ENCODE results near the gene ONECUT3.
A peak's percentile ranks its signal among the peaks of the same experiment; 100 is the strongest.

The ONECUT3 gene

DNA sequence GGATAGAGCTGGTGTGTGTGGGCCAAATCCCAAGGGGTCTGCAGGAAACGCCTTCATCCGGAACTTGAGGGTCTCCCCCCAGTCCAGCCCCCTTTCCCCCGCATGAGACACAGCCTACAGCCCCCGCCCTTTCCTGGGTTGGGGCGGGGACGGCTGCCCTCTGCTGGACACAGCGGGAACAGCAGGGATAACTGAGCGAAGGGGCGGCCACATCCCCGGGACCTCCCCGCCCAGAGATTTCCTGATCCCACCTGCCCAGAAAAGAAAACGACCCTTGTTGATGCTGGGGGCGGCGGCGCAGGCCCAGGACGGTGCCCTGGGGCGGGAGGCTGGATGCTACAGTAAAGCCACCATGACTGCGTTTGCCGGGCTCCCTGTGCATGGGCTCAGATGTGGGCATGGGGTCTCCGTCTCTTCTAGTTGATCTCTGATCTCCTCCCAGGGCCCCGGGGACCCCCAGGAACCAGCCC is 14.2 kb downstream of the ONECUT3 start:
- FAIRE-seq (no peak), DNase-seq (ENCODE audit: low spot score) (peak; percentile 63)

DNA sequence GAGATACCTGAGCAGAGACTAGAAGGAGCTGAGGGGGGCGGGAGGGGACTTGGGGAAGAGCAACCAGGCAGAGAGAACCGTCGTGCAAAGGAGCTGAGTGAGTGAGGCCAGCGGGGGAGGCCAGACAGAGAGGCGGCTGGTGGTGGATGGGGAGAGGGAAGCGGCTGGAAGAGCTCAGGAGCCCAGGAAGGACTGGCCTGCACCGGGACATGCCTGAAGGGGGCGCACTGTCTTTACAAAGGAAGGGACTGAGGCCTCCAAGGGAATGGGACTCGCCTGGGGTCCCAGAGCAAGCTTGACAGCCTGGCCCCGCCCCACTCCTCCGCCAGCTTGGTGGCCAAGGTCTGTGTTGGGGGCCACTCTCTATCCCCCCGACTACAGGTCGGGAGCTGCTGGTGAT is 14.9 kb downstream of the ONECUT3 start:
- DNase-seq (ENCODE audit: low spot score) (no peak), FAIRE-seq (no peak)

DNA sequence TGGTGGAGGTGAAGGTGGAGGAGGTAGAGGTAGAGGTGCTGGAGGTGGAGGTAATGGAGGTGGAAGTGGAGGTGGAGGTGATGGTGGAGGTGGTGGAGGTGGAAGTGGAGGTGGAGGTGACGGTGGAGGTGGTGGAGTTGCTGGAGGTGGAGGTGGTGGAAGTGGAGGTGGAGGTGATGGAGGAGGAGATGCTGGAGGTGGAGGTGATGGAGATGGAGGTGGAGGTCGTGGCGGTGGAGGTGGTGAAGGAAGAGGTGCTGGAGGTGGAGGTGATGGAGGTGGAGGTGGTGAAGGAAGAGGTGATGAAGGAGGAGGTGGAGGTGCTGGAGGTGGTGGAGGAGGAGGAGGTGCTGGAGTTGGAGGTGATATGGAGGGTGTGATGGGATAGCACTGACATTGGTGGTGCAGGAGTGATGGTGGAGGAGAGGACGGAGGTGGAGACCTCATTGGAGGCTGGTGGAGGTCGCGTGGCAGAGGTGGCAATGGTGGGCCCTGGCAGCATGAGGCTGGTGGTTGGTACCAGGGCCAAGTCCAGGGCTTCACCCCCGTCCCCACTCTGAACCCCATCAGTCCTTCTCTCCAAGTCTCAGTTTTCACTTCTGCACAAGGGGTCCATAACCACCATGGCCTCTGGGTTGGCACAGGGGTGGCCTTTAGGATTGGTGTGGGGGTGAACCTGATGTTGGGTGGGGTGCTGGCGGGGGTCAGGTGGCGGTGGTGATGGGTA is 15.8 kb downstream of the ONECUT3 start:
- peak; percentile 68 for FAIRE-seq
- DNase-seq (ENCODE audit: low spot score): no peak

DNA sequence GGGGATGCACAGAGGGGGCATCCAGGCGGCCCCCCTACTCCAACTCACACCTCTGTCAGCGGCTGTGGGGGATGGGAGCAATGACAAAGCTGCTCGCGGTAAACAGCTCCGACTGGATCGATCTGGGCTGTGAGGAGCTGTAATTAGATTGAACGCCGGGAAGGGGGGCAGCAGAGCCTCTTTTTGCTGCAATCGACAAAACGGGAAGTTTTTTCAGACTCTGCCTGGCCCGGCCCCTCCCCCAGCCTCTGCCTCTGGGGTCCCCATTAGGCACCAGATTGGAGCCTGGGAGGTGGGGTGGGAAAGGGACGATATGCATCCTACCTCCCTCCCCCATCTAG is 16.3 kb downstream of the ONECUT3 start:
- FAIRE-seq (no peak), DNase-seq (ENCODE audit: low spot score) (no peak)

DNA sequence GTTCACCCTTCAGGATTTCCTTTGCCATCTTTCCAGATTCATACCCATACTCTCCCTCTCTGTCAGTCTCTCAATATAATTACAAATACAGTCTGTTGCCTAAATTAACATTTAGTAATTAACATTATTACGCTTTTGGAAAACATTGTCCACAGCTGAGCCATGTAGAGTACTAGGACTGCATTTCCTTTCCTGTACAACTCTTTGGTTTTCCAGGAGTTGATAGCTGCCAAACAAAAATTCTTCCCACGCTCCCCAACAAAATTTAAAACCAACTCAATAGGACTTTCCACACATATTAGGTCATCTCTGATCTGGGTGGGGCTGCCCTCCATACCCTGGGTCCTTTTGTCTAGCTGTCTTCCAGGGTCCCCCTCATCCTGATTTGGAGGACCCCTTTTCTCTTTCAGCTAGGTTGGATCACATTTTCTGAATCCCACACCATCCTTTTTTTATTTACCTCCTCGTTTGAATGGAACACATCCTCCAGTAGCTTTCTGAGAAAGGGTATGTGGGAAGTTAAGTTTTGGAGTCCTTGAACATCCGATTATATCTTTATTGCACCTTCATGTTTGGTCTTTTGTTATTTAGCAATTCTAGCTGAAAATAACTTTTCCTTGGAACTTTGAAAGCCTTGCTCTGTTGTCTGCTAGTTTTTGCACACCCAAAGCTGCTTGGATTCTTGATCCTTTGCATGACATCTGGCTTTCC is 17.7 kb downstream of the ONECUT3 start:
- DNase-seq (ENCODE audit: low spot score) (no peak), FAIRE-seq (no peak)

DNA sequence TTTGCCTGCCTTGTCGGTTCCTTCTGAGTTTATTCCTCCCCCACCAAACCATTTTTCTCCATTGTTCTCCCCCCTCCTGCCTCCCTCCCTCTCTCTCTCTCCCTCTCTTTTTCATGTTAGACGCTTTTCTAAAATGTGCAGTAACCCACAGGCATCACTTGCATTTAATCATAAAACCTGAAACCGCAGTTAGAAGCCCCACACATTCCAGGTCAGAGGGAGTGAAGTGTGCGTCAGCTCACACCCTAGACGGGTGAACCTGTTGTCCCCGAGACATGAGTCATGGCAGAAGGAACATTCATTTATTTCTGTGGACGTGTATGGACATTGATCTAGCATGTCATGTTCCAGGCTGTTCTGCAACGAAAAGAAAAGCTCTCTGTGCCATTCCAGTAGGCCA is 19.9 kb downstream of the ONECUT3 start:
- FAIRE-seq (peak; percentile 71), DNase-seq (ENCODE audit: low spot score) (peak; percentile 84)

DNA sequence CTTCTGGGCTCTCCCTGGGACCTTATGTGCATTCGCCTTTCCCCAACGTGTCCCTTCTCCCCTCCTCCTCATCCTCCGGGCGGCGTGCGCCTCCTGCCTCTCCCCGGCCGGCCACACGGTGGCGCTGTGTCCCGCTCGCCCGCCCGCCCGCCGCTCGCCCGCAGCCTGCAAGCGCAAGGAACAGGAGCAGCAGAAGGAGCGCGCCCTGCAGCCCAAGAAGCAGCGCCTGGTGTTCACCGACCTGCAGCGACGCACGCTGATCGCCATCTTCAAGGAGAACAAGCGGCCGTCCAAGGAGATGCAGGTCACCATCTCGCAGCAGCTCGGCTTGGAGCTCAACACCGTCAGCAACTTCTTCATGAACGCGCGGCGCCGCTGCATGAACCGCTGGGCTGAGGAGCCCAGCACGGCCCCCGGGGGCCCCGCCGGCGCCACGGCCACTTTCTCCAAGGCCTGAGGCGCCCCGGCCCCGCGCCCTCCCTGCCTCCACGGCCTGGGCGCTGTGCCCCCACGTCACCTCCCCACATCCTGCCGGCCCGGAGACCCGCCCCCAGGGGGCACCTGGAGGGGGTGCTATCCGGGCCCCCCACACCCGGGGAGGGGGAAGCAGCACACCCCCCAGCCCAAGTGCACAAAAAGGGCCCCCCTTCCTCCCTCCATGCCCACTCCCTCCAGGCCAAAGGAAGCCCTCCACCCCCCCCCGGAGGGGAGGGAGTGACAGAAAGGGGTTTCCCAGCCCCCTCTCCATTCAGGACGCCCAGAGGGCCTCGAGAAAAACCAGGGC is 21.9 kb downstream of the ONECUT3 start:
- peak; percentile 74 for DNase-seq (ENCODE audit: low spot score)
- FAIRE-seq: no peak

DNA sequence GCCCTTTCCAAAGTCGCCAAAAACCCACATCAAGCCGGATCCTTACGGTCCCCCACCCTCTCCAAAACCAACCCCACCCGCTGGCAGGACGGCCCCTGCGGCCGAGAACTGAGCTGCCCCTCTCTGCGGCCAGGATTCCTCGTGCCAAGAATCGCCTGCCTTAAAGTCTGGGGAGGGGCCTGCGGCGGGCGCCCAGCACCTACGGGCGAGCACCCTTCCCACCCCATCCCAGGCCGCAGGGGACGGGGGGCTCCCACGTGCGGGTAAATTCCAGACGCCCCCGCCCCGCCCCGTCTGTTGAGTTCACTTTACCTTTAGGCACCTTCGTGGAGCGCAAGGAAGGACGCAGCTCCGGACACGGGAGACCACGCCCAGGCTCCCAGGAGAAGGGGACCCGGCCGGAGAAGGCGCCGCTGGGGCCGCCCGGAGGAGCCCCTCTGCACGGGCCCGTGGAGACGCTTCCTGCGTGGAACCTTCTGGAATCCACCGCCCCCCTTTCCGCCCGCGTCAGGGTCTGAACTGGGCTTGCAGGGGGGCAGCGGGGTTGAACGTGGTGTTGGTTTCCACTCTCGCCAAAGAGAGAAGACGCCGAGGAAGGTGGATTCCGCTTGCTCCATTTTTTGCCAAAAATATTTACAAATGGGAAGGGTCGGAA is 22.8 kb downstream of the ONECUT3 start:
- FAIRE-seq: no peak
- no peak for DNase-seq (ENCODE audit: low spot score)

DNA sequence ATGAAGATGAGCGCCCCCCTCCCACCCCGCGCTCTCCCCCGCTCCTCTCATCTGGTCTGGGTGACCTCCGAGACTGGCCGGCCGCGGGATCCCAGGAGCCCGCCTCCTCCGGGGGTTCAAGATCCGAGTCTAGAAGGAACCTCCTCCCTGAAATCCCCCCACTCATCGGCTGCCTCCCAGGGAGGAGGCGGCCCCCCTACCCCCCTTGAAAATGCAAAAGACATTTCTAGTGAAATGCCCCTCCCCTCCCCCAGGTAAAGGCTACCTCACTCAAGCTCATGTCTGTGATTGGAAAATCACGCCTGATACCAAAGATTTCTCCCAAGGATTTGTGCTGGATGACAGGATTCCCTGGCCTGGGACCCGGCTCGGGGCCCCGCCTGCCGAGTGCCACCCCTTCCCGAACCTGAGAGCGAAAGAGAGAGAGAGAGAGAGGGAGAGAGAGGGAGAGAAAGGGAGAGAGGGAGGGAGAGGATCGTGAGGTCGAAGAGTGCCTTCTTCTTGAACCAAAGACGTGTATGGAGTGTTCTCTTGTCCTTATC is 23.4 kb downstream of the ONECUT3 start:
- FAIRE-seq: no peak
- no peak for DNase-seq (ENCODE audit: low spot score)

DNA sequence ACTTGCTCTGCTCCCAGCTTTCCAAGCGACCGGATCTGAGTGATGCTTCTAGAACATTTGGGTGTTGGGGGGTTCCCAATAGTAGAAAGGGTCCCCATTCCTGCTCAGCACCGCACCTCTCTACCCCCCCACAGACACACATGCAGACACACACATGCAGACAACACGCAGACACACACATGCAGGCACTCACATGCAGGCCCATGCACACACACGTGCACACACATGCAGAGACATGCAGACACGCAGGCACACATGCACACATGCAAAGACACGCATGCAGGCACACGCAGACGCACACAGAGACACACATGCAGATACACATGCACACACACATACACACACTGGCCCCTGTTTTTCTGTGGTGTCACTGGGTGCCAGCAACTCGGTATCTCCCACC is 23.8 kb downstream of the ONECUT3 start:
- FAIRE-seq: no peak
- no peak for DNase-seq (ENCODE audit: low spot score)

DNA sequence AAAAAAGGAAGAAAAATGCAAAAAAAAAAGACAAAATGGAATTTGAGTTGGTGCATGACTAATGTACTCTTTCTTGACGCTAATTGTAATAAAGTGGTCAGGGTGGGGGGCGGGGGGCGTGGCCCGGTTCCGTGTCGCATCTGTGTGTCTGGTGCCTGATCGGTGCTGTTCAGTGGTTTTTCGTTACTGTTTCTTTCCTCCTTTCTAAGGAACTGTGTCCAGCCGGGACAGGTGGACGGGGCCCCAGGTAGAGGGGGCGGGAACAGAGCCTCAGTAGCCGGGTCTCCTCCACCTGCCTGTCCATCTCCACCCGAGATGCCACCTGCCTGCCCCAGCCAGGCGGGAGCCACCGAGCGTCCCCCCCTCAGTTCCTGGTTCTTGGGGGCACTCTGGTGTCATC is 26.3 kb downstream of the ONECUT3 start:
- FAIRE-seq (no peak), DNase-seq (ENCODE audit: low spot score) (no peak)

DNA sequence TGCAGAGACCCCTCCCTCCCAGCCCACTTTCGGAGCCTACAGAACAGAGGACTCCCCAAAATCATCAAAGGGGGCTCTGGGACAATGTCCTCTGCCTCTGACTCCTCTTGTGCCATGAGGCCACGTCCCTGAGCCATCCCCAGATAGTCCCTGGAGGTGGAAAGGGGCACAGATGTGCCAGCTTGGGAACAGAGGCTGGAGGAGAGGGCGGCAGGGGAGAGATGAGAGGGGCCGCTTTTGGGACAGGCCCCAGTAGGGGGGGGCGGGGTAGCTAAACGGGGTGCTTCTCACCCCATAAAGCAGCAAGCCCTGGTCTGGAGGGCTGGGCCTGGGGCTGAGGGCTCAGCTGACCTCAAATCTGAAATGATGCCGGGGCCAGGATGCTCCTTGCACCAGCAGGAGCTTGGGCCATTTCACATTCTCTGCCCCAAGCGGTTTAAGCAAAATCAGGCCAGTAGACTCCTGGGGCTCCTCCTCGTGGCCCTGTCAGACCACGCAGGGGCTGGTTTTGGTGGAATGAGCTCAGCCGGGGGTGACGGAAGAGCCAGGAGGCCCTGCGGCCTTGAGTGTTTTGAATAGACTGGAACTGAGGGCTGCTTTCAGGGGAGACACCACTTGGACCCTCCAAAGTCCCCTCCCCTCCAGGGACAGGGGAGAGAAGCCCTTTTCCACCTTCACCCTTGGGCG is 27.1 kb downstream of the ONECUT3 start:
- FAIRE-seq (no peak), DNase-seq (ENCODE audit: low spot score) (no peak)

DNA sequence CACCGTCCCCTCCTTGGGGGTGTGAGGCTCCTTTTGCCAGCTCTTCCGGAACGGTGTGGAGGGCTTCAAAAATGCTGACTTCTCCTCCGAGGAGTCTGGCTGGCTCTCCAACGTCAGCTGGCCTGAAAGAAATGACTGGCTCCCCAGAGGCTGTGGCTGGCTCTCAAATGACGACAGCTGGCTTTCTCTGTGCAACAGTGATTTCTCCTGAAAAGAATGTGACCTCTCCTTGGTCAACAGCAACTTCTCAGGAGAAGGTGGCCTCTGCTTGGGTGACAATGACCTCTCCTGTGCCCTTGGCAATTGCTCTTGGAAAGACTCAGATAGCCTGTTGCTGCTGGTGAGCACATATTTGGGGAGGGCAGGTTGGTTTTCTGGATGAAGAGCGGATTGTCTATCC is 29.2 kb downstream of the ONECUT3 start:
- no peak for FAIRE-seq
- no peak for DNase-seq (ENCODE audit: low spot score)

DNA sequence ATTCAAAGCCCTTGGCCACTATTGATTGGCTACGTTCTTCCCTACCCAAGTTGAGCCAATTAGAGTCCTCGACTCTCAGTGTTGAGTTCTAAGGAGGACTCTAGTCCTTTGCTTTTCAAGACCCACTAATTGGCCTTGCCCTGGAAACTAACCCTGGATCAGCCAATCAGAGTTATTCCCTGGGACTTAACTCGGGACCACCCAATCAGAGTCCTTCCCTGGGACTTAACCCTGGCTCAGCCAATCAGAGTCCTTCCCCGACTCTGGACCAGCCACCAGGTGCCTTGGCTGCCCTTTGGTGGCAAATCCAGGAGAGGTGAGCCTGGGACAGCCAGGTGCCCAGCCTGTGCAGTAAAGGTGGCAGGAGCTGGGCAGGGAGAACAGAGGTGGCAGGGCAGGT is 30.0 kb downstream of the ONECUT3 start:
- DNase-seq (ENCODE audit: low spot score) (no peak), FAIRE-seq (no peak)

DNA sequence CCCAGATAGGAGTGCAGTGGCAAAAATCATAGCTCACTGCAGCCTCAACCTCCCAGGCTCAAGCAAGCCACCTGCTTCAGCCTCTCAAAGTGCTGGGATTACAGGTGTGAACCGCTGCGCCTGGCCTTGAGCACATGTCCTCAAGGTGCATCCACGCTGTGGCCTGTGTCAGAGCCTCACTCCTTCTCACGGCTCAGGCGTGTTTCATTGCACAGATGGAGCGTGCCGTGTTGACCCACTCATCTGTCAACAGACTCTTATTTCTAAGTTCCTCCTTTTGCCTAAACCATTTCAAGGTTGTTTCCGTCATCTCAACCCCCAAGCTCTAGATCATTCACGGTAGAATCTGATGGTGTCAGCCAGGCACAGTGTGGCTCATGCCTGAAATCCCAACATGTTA is 30.6 kb downstream of the ONECUT3 start:
- FAIRE-seq: no peak
- DNase-seq (ENCODE audit: low spot score): no peak

DNA sequence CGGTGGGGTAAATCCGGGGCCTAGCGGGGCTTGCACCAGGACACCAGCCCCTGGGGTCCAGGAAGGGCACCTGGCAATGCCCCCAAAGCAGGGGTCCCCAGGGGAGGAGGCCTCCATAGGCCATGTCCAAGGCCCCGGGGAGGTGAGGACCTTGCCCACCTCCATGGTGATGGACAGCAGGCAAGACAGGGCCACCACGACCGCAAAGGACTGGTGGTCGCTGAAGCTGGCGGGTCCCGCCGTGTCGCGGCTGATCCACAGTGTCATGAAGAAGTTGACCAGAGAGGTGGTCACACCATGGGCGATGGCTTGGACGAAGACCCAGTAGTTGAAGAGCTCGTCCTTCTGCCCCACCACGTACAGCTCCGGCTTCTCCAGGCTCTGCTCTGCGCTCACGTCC is 32.0 kb downstream of the ONECUT3 start:
- FAIRE-seq: no peak
- DNase-seq (ENCODE audit: low spot score): no peak

DNA sequence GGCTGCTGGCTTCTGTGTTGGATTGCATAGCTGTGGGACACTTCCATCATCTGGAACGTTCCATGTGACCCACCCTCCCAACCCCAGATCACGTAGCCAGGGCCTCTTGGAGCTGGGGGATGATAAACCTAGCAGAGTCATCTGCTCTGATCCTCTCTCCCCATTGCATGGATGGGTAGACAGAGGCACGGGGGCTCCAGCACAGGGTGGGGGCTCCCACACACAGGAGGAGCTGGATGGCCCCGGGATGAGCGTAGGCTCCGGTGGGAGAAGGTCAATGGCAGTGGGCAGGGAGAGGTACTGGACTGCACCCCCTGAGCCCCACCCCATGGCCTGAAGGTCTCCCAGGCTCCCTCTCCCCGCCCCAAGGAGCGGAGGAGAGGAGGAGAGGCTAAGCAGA is 33.4 kb downstream of the ONECUT3 start:
- FAIRE-seq (no peak), DNase-seq (ENCODE audit: low spot score) (no peak)

DNA sequence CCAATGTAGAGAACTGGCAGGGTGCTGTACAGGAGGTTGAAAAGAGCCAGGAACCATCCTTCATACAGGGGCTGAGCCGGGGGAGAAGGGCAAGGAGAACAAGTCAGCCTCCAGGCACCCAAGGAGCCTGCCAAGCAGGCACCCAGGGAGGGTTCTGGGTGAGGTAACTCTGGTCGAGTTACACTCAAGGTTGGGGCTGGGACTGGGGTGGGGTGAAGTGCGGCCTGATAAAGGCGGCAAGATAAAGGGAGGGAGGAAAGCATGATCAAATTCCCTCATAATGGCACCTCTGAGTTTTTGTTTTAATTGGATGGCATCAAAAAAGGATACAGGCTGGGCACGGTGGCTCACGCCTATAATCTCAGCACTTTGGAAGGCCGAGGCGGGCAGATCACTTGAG is 33.8 kb downstream of the ONECUT3 start:
- FAIRE-seq (no peak), DNase-seq (ENCODE audit: low spot score) (no peak)

DNA sequence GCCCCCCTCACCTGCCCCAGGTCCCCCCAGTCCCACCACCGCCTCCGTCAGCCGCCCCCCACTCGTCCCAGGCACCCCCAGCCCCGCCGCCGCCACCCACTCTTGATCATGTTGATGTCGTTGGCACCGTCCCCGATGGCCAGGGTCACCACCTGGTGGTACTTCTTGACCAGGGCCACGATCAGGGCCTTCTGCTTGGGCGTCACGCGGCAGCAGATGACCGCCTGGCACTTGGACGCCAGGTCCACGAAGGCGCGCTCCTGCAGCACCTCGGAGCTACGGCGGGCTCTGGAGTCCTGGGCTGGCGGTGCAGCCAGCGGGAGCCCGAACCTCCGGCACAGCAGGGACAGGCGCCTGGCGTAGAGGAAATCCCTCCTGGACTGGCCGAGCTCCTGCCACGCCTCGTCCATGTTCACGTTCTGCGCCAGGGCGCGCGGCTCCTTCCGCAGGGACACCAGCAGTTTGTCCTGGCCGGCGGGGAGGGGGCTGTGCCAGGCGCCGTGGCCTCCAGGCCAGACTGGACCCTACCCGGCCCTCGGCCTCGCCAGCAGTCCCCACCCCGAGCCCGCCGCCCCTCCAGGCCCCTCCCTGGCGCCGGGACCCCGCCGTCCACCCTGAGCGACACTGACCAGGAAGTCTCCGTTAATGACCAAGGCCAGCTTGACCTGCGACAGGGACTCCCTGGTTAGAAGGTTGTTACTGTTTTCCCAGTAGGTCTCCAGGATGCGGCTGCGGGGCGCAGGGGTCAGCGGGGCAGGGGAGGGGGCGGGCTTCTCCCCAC is 36.1 kb downstream of the ONECUT3 start:
- DNase-seq (ENCODE audit: low spot score) (no peak), FAIRE-seq (no peak)
